PC-3 (cell line): ENCODE measurements around the gene DNAJC8. TPM values are rescaled to one million over a fixed set of nuclear protein-coding genes. Genes with fewer than 3 reads are reported as not detected.
A peak's percentile ranks its signal among the peaks of the same experiment; 100 is the strongest.

Experiments
- ATAC-seq: fragments of 200-7000 bp; cut with Tn5 transposase; 2 replicates; pipeline ENCODE4 v1.9.1; 2020; ENCODE audit warnings: mild to moderate bottlenecking, moderate library complexity
- BruUV-seq: library from RNA; stranded (reverse); fragments of 400-500 nt; replicated peaks from 2 replicates; lab custom pipeline; 2021; lab: Mats Ljungman, UMichigan
- CTCF ChIA-PET: fragments of 300-600 bp; sonication (Branson Sonifier 250); formaldehyde crosslinking; loops from one replicate; lab custom pipeline; 2022; ENCODE audit warnings: antibody characterized with exemption; lab: Charles Lee
- POLR2A ChIA-PET: fragments of 300-600 bp; sonication (Branson Sonifier 250); formaldehyde crosslinking; loops from one replicate; lab custom pipeline; 2022; ENCODE audit warnings: antibody characterized with exemption; ENCODE audit not compliant: unreplicated experiment; lab: Charles Lee
- DNase-seq: peaks from one replicate; pipeline ENCODE4 v3.0.0-alpha.2; 2015
- H2AFZ ChIP-seq: fragments of 300-600 bp; sonication (generic); 2 replicates; pipeline ENCODE4 v1.6.0; 2016; ENCODE audit warnings: antibody characterized with exemption, low read length
- H3F3A ChIP-seq: fragments of 300-600 bp; sonication (generic); one replicate; pipeline ENCODE4 v1.6.0; 2017; ENCODE audit warnings: antibody characterized with exemption, low read length, control low read depth, mild to moderate bottlenecking; ENCODE audit not compliant: unreplicated experiment
- H3K27ac ChIP-seq: fragments of 300-600 bp; sonication (generic); 2 replicates; pipeline ENCODE4 v1.5.1; 2016; ENCODE audit warnings: mild to moderate bottlenecking, low read length
- H3K27me3 ChIP-seq: fragments of 300-600 bp; sonication (generic); 2 replicates; pipeline ENCODE4 v1.6.1; 2016; ENCODE audit warnings: low read length, mixed read lengths
- H3K36me3 ChIP-seq: fragments of 300-600 bp; sonication (generic); 2 replicates; pipeline ENCODE4 v1.6.1; 2016; ENCODE audit warnings: low read depth, mixed run types, low read length, mixed read lengths
- H3K4me1 ChIP-seq: fragments of 300-600 bp; sonication (generic); 2 replicates; pipeline ENCODE4 v1.5.1; 2016; ENCODE audit warnings: low read length; ENCODE audit not compliant: insufficient read depth
- H3K4me2 ChIP-seq: fragments of 300-600 bp; sonication (generic); 2 replicates; pipeline ENCODE4 v1.6.0; 2016; ENCODE audit warnings: low read length
- H3K4me3 ChIP-seq: fragments of 300-600 bp; sonication (generic); 2 replicates; pipeline ENCODE4 v1.5.1; 2016; ENCODE audit warnings: mild to moderate bottlenecking, low read length, mixed read lengths
- H3K79me2 ChIP-seq: fragments of 300-600 bp; sonication (generic); 2 replicates; pipeline ENCODE4 v1.6.1; 2017; ENCODE audit warnings: low read length, mixed read lengths
- H3K9ac ChIP-seq: fragments of 300-600 bp; sonication (generic); 2 replicates; pipeline ENCODE4 v1.6.0; 2016; ENCODE audit warnings: mild to moderate bottlenecking, low read length
- H3K9me2 ChIP-seq: fragments of 300-600 bp; sonication (generic); replicated peaks from 2 replicates; pipeline ENCODE4 v1.6.1; 2016; ENCODE audit warnings: mixed run types, low read length, mixed read lengths
- H3K9me3 ChIP-seq: fragments of 300-600 bp; sonication (generic); 2 replicates; pipeline ENCODE4 v1.6.1; 2016; ENCODE audit warnings: low read length, mixed read lengths
- H4K20me1 ChIP-seq: fragments of 300-600 bp; sonication (generic); 2 replicates; pipeline ENCODE4 v1.6.1; 2016; ENCODE audit warnings: low read length, mixed read lengths
- CTCF ChIP-seq: fragments of 300-600 bp; sonication (generic); conservative IDR thresholded peaks from 2 replicates; pipeline ENCODE4 v1.5.1; 2017; ENCODE audit warnings: antibody characterized with exemption, low read depth, mild to moderate bottlenecking, low read length
- EZH2 ChIP-seq: fragments of 300-600 bp; sonication (generic); IDR thresholded peaks from one replicate; pipeline ENCODE4 v1.6.1; 2017; ENCODE audit warnings: antibody characterized with exemption, mild to moderate bottlenecking, low read length; ENCODE audit not compliant: unreplicated experiment
- EZH2phosphoT487 ChIP-seq: fragments of 300-600 bp; sonication (generic); IDR thresholded peaks from 2 replicates; pipeline ENCODE4 v1.6.1; 2018; ENCODE audit warnings: mild to moderate bottlenecking, antibody characterized with exemption, low read length, borderline replicate concordance
- intact Hi-C: fragments of 100-400 bp; cut with micrococcal nuclease; formaldehyde crosslinking; loops from 2 replicates; pipeline ENCODE4 v1.9.0; 2023
- total RNA-seq: library from RNA; depleted of rRNA; stranded (reverse); fragments of >200 nt; gene quantifications from 2 replicates; pipeline ENCODE4 v1.2.3, GENCODE V29; 2014

The DNAJC8 gene
- total RNA-seq, 1 experiment from 2014 or later: 63.6 TPM

GRCh38 chr1:28280977-28281381, 48.1 kb upstream of the DNAJC8 start:
- intact Hi-C loops: no loop called here
- no peaks in the 10 kb centered on the region; the same call in 1 of the 2 replicates for H3K36me3 ChIP-seq
- POLR2A ChIA-PET: no interaction called here
- H3K4me3 ChIP-seq: no peak overlapping the region
- no peaks in the 10 kb centered on the region for H3F3A ChIP-seq
- H2AFZ ChIP-seq: no peak overlapping the region
- no peaks in the 10 kb centered on the region for H4K20me1 ChIP-seq
- no peaks in the 10 kb centered on the region for H3K9me3 ChIP-seq
- peak; percentile 27; the same call in 1 of the 2 replicates for ATAC-seq
- H3K27me3 ChIP-seq: no peaks in the 10 kb centered on the region
- no peaks in the 10 kb centered on the region for H3K4me1 ChIP-seq
- H3K79me2 ChIP-seq: no peaks in the 10 kb centered on the region
- no peak overlapping the region for H3K4me2 ChIP-seq
- no peaks in the 10 kb centered on the region for H3K9me2 ChIP-seq
- BruUV-seq: no TSS peak
- DNase-seq: no peak
- TF ChIP-seq EZH2 (no peak), EZH2phosphoT487 (no peak), CTCF (no peak)
- H3K9ac ChIP-seq: no peak overlapping the region
- CTCF ChIA-PET: interaction anchor here (0.6 kb wide), 1 partner anchor 59 kb away, joined by 3 read pairs; no protein-coding TSS in a partner anchor
- H3K27ac ChIP-seq: no peak overlapping the region

GRCh38 chr1:28280501-28280900, 47.7 kb upstream of the DNAJC8 start:
- ChIA-PET POLR2A (no interaction called here), CTCF (interaction anchor here (0.6 kb wide), 1 partner anchor 60 kb away, joined by 3 read pairs; no protein-coding TSS in a partner anchor)
- Histone ChIP-seq H3K27me3 (no peaks in the 10 kb centered on the region), H3K4me1 (no peaks in the 10 kb centered on the region), H3K27ac (no peak overlapping the region), H3K4me3 (no peak overlapping the region), H3K4me2 (no peak overlapping the region), H3K36me3 (no peaks in the 10 kb centered on the region; the same call in 1 of the 2 replicates), H2AFZ (no peak overlapping the region), H4K20me1 (no peaks in the 10 kb centered on the region), H3F3A (no peaks in the 10 kb centered on the region), H3K9me2 (no peaks in the 10 kb centered on the region), H3K9me3 (no peaks in the 10 kb centered on the region), H3K9ac (no peak overlapping the region), H3K79me2 (no peaks in the 10 kb centered on the region)
- BruUV-seq: no TSS peak
- intact Hi-C loops: no loop called here
- no peak for DNase-seq
- TF ChIP-seq EZH2phosphoT487: no peak
- no peak for TF ChIP-seq EZH2
- no peak for TF ChIP-seq CTCF
- 0 out of 2 replicates have a peak, but pooled peaks have one; percentile 27 for ATAC-seq

GRCh38 chr1:28279721-28280120, 46.9 kb upstream of the DNAJC8 start:
- H3K9me3 ChIP-seq: no peaks in the 10 kb centered on the region
- H3F3A ChIP-seq: no peaks in the 10 kb centered on the region
- no peaks in the 10 kb centered on the region for H3K27me3 ChIP-seq
- ChIA-PET POLR2A (no interaction called here), CTCF (no interaction called here)
- H3K9me2 ChIP-seq: no peaks in the 10 kb centered on the region
- ATAC-seq (no peak), DNase-seq (no peak)
- H3K27ac ChIP-seq: no peak overlapping the region
- no peaks in the 10 kb centered on the region for H3K4me1 ChIP-seq
- H2AFZ ChIP-seq: no peak overlapping the region
- H3K79me2 ChIP-seq: no peaks in the 10 kb centered on the region
- H4K20me1 ChIP-seq: no peaks in the 10 kb centered on the region
- no TSS peak for BruUV-seq
- no peak overlapping the region for H3K4me3 ChIP-seq
- intact Hi-C loops: no loop called here
- H3K4me2 ChIP-seq: no peak overlapping the region
- no peak for TF ChIP-seq CTCF
- no peak for TF ChIP-seq EZH2
- no peak for TF ChIP-seq EZH2phosphoT487
- no peaks in the 10 kb centered on the region; the same call in 1 of the 2 replicates for H3K36me3 ChIP-seq
- no peak overlapping the region for H3K9ac ChIP-seq
